HepG2 (cell line): Measurements from ENCODE around the gene ARID1A. TPM values are rescaled to one million over a fixed set of nuclear protein-coding genes. Genes with fewer than 3 reads are reported as not detected.

Experiments used
- ATAC-seq: fragments of 200-7000 bp; cut with Tn5 transposase; 3 replicates; pipeline ENCODE4 v1.9.1; 2020; ENCODE audit warnings: mild to moderate bottlenecking, moderate library complexity
- BruUV-seq: library from RNA; stranded (reverse); fragments of 400-500 nt; replicated peaks from 2 replicates; lab custom pipeline; 2021; lab: Mats Ljungman, UMichigan
- CTCF ChIA-PET: fragments of 300-600 bp; formaldehyde crosslinking; extraction: SDS; loops from one replicate; lab custom pipeline; 2021; ENCODE audit warnings: low total read pairs, inconsistent platforms, low intra/inter-chr PET ratio; lab: Yijun Ruan, JAX
- POLR2A ChIA-PET: fragments of 350-600 bp; sonication (Branson Sonifier 250); formaldehyde crosslinking; loops from one replicate; lab custom pipeline; 2020; ENCODE audit warnings: antibody characterized with exemption, inconsistent platforms; lab: Yijun Ruan, JAX
- DNase-seq: peaks from one replicate; pipeline ENCODE4 v3.0.0-alpha.2; 2015; ENCODE audit warnings: low spot score
- FAIRE-seq: peaks from 3 replicates; lab custom pipeline; 2011; peaks lifted over from hg19 to GRCh38; lab: Jason Lieb, UNC
- H2AFZ ChIP-seq: one replicate; pipeline ENCODE4 v1.6.1; 2011; ENCODE audit warnings: low read length, inconsistent platforms
- H3K27ac ChIP-seq: fragments of 300-600 bp; 3 replicates; pipeline ENCODE4 v1.8.0; 2011; ENCODE audit warnings: mixed run types, mild to moderate bottlenecking, mixed read lengths, low read length, inconsistent platforms; ENCODE audit not compliant: insufficient read depth; ENCODE audit errors: extremely low read length
- H3K27me3 ChIP-seq, 2 experiments: fragments of 200-600 bp in 1 of 2; 2 replicates in 1 of 2; 3 replicates in 1 of 2; pipeline versions ENCODE4 v1.6.0 to v1.8.0; 2011; ENCODE audit warnings: low read length in 2 of 2, mild to moderate bottlenecking in 2 of 2, moderate library complexity in 2 of 2, inconsistent platforms in 1 of 2; ENCODE audit not compliant: insufficient read depth in 2 of 2, control insufficient read depth in 1 of 2
- H3K36me3 ChIP-seq, 2 experiments: fragments of 200-600 bp in 1 of 2; replicated peaks in 1 of 2; 2 replicates in 1 of 2; 3 replicates in 1 of 2; pipeline versions ENCODE4 v1.5.1 to v1.8.0; 2011; ENCODE audit warnings: low read length in 2 of 2, inconsistent platforms in 1 of 2; ENCODE audit not compliant: insufficient read depth in 2 of 2, control insufficient read depth in 1 of 2
- H3K4me1 ChIP-seq: 2 replicates; pipeline ENCODE4 v1.5.1; 2012; ENCODE audit warnings: low read length, inconsistent platforms; ENCODE audit not compliant: insufficient read depth
- H3K4me2 ChIP-seq: 2 replicates; pipeline ENCODE4 v1.6.0; 2011; ENCODE audit warnings: low read depth, low read length, inconsistent platforms
- H3K4me3 ChIP-seq, 3 experiments: fragments of 200-600 bp in 1 of 3; sonication (generic), shearing (Covaris generic) in 1 of 3; replicated peaks in 1 of 3; 2 replicates each; pipeline ENCODE4 v1.5.1; 2011 to 2016; ENCODE audit warnings: low read length in 3 of 3, inconsistent platforms in 2 of 3, low read depth in 2 of 3, mild to moderate bottlenecking in 2 of 3, control low read depth in 1 of 3, mixed read lengths in 1 of 3; ENCODE audit not compliant: insufficient read depth in 1 of 3
- H3K79me2 ChIP-seq: one replicate; pipeline ENCODE4 v1.6.1; 2011; ENCODE audit warnings: low read length, inconsistent platforms; ENCODE audit not compliant: insufficient read depth
- H3K9ac ChIP-seq: 2 replicates; pipeline ENCODE4 v1.6.0; 2011; ENCODE audit warnings: mild to moderate bottlenecking, low read depth, low read length, inconsistent platforms; ENCODE audit not compliant: insufficient read depth
- H3K9me3 ChIP-seq: 2 replicates; pipeline ENCODE4 v1.5.1; 2012; ENCODE audit warnings: mild to moderate bottlenecking, low read length
- H4K20me1 ChIP-seq: 2 replicates; pipeline ENCODE4 v1.6.0; 2011; ENCODE audit warnings: inconsistent platforms, mild to moderate bottlenecking, low read length, moderate library complexity; ENCODE audit not compliant: insufficient read depth
- ATF6 ChIP-seq: sonication (generic); formaldehyde crosslinking; conservative IDR thresholded peaks from 2 replicates; pipeline ENCODE4 v1.4.0; 2020; ENCODE audit warnings: missing genetic modification reagents
- EEA1 ChIP-seq: sonication (generic); formaldehyde crosslinking; IDR thresholded peaks from 2 replicates; pipeline ENCODE4 v1.5.1; 2020; ENCODE audit warnings: mild to moderate bottlenecking, missing genetic modification reagents, borderline replicate concordance
- GPN1 ChIP-seq: sonication (generic); formaldehyde crosslinking; IDR thresholded peaks from 2 replicates; pipeline ENCODE4 v1.5.1; 2020; ENCODE audit warnings: missing genetic modification reagents, borderline replicate concordance
- SYNCRIP ChIP-seq: fragments of 200-400 bp; formaldehyde crosslinking; IDR thresholded peaks from 2 replicates; pipeline ENCODE4 v1.6.1; 2018; ENCODE audit warnings: mild to moderate bottlenecking, low read depth, low read length; ENCODE audit not compliant: insufficient read depth
- TCF12 ChIP-seq, 2 experiments: fragments of 450-650 bp in 1 of 2; sonication (generic) in 1 of 2; formaldehyde crosslinking in 1 of 2; IDR thresholded peaks; 2 replicates each; pipeline versions ENCODE4 v1.6.1 to v1.8.0; 2017 to 2022; ENCODE audit warnings: antibody characterized with exemption in 1 of 2, mild to moderate bottlenecking in 1 of 2, missing genetic modification reagents in 1 of 2, moderate library complexity in 1 of 2
- ZNF598 ChIP-seq: sonication (generic); formaldehyde crosslinking; IDR thresholded peaks from 2 replicates; pipeline ENCODE4 v1.5.1; 2020; ENCODE audit warnings: mild to moderate bottlenecking, missing genetic modification reagents, borderline replicate concordance
- ZNF83 ChIP-seq: sonication (generic); formaldehyde crosslinking; IDR thresholded peaks from 2 replicates; pipeline ENCODE4 v1.4.0; 2020; ENCODE audit warnings: missing genetic modification reagents, mild to moderate bottlenecking, borderline replicate concordance
- ZSCAN20 ChIP-seq: sonication (generic); formaldehyde crosslinking; IDR thresholded peaks from 2 replicates; pipeline ENCODE4 v1.4.0; 2020; ENCODE audit warnings: missing genetic modification reagents, mild to moderate bottlenecking, borderline replicate concordance
- WGBS: methylation state at CpG from one replicate; pipeline ENCODE4 v1.1.6; 2017; ENCODE audit warnings: low lambda C conversion rate; 5-methylcytosine and 5-hydroxymethylcytosine counted together
- in situ Hi-C: cut with HindIII; loops from 2 replicates; pipeline ENCODE4 v1.10.0; 2017; ENCODE audit warnings: low pct_unique_long_range_greater_than_20kb; ENCODE audit not compliant: extremely low pct_ligation_motif_present
- intact Hi-C: fragments of 100-400 bp; cut with micrococcal nuclease; formaldehyde crosslinking; loops from one replicate; pipeline ENCODE4 v1.10.0; 2022; ENCODE audit not compliant: unreplicated experiment
- polyA plus RNA-seq, 8 experiments: library from polyadenylated mRNA; depleted of rRNA in 3 of 8; stranded (reverse) in 7 of 8; unstranded in 1 of 8; fragments of >200 nt; fragmentation: Illumina TruSeq in 4 of 8; extraction: Trizol in 4 of 8; gene quantifications; 2 replicates each; pipeline versions ENCODE4 v1.2.1 to v1.2.3, GENCODE V29; 2011 to 2016; ENCODE audit warnings: low read depth in 4 of 8, missing spikeins in 1 of 8, mixed read lengths in 1 of 8; ENCODE audit not compliant: insufficient read depth in 1 of 8
- total RNA-seq, 5 experiments: library from RNA; depleted of rRNA; stranded (reverse); fragments of >200 nt; fragmentation: Illumina TruSeq; extraction: Trizol; gene quantifications; 2 replicates each; pipeline ENCODE4 v1.2.3, GENCODE V29; 2016; ENCODE audit warnings: low read depth in 1 of 5

The ARID1A gene
- total and polyA plus RNA-seq, 2 of the 13 experiments (the other 11 are each of a cell fraction or from before 2014, with no cell fraction given), result 11.9 to 15.9 TPM

- in situ Hi-C loops (no loop called here), intact Hi-C loops (no loop called here)
- BruUV-seq, result no TSS peak
- CTCF ChIA-PET, result no interaction called here
- Histone ChIP-seq H4K20me1 (no peaks in the 10 kb centered on the region), H3K9ac (no peak overlapping the region), H3K4me2 (no peak overlapping the region), H3K4me1 (peaks cover 52% of the 10 kb centered on the region), H3K36me3 (no peaks in the 10 kb centered on the region), H2AFZ (no peak overlapping the region), H3K27me3 (no peaks in the 10 kb centered on the region; a peak in 1 of 5 replicates), H3K79me2 (peaks cover 7% of the 10 kb centered on the region), H3K27ac (no peak overlapping the region), H3K9me3 (no peaks in the 10 kb centered on the region), H3K4me3 (no peak overlapping the region)
- DNase-seq (no peak), ATAC-seq (no peak), FAIRE-seq (no peak)
- TF ChIP-seq SYNCRIP (no peak), TCF12 (IDR thresholded peaks at IDR 0.05) (no peak), TCF12 (CRISPR knock-in tag; IDR thresholded peaks at IDR 0.05) (no peak), ZSCAN20 (CRISPR knock-in tag) (no peak), ZNF83 (CRISPR knock-in tag) (no peak), EEA1 (CRISPR knock-in tag) (no peak), ATF6 (CRISPR knock-in tag) (no peak), ZNF598 (CRISPR knock-in tag) (no peak), GPN1 (CRISPR knock-in tag) (no peak)
- POLR2A ChIA-PET, result interaction anchor here (0.9 kb wide), 1 partner anchor 91 kb away, joined by 6 read pairs; the partner anchor contains the start of gene NR0B2
- WGBS, result 85% methylated on average over 4 of the region's 4 CpGs
Measured at GRCh38 chr1:26822737-26823395, 127.1 kb downstream of the ARID1A start.
